ENCODE measurements around the gene SOX8.

SOX8 gene

GRCh38 chr16:973366-973765, 8.2 kb upstream of the SOX8 start:
- H3K4me3 ChIP-seq (ENCODE audit: low read depth, low read length): no peak overlapping the region
- TF ChIP-seq CTCF (IDR thresholded peaks at IDR 0.05; ENCODE audit: borderline replicate concordance, insufficient read depth, low read depth, low read length): no peak

GRCh38 chr16:974001-974601, 7.5 kb upstream of the SOX8 start:
- TF ChIP-seq CTCF (IDR thresholded peaks at IDR 0.05; ENCODE audit: borderline replicate concordance, insufficient read depth, low read depth, low read length): no peak
- no peak overlapping the region for H3K4me3 ChIP-seq (ENCODE audit: low read depth, low read length)

GRCh38 chr16:974611-975261, 6.8 kb upstream of the SOX8 start:
- no peak for TF ChIP-seq CTCF (IDR thresholded peaks at IDR 0.05; ENCODE audit: borderline replicate concordance, insufficient read depth, low read depth, low read length)
- no peak overlapping the region for H3K4me3 ChIP-seq (ENCODE audit: low read depth, low read length)

- TF ChIP-seq CTCF (IDR thresholded peaks at IDR 0.05; ENCODE audit: borderline replicate concordance, insufficient read depth, low read depth, low read length): no peak
- no peak overlapping the region for H3K4me3 ChIP-seq (ENCODE audit: low read depth, low read length)
Measured at GRCh38 chr16:975291-975690, 6.3 kb upstream of the SOX8 start.

- no peak for TF ChIP-seq CTCF (IDR thresholded peaks at IDR 0.05; ENCODE audit: borderline replicate concordance, insufficient read depth, low read depth, low read length)
- no peak overlapping the region for H3K4me3 ChIP-seq (ENCODE audit: low read depth, low read length)
Measured at GRCh38 chr16:976389-976931, 5.1 kb upstream of the SOX8 start.

- no peak for TF ChIP-seq CTCF (IDR thresholded peaks at IDR 0.05; ENCODE audit: borderline replicate concordance, insufficient read depth, low read depth, low read length)
- H3K4me3 ChIP-seq (ENCODE audit: low read depth, low read length): no peak overlapping the region
Measured at GRCh38 chr16:977081-977701, 4.4 kb upstream of the SOX8 start.

All from GM12875 (cell line).